Measurements from ENCODE around the gene IER3. TPM values are rescaled to one million over a fixed set of nuclear protein-coding genes. Genes with fewer than 3 reads are reported as not detected.

Gene IER3
- total and polyA plus RNA-seq, 9 of the 15 experiments (the other 6 are each of a cell fraction or from before 2014, with no cell fraction given), result 1.5 to 30.0 (median 11.5) TPM

GRCh38 chr6:30769853-30770524 lies 25.6 kb upstream of the IER3 start (continued):
- 0 out of 2 replicates have a peak, but pooled peaks have one; percentile 12 for TF ChIP-seq ZNF592 (IDR thresholded peaks at IDR 0.05)
- TF ChIP-seq NFXL1 (CRISPR knock-in tag; IDR thresholded peaks at IDR 0.05), result no peak
- TF ChIP-seq ZNF444 (CRISPR knock-in tag; IDR thresholded peaks at IDR 0.05), result 0 out of 2 replicates have a peak, but pooled peaks have one; percentile 3
- TF ChIP-seq CREB3 (tag; conservative IDR thresholded peaks at IDR 0.05; ENCODE audit: low read depth), result 0 out of 2 replicates have a peak, but pooled peaks have one; percentile 25
- TF ChIP-seq PCBP1 (IDR thresholded peaks at IDR 0.05; ENCODE audit: low read depth, low read length, poor library complexity, severe bottlenecking), result no peak
- TF ChIP-seq RNF2 (IDR thresholded peaks at IDR 0.05), result no peak
- TF ChIP-seq BACH1 (tag; IDR thresholded peaks at IDR 0.05), result peak; percentile 12; the same call in 1 of the 2 replicates
- no peak for TF ChIP-seq STAG1 (CRISPR knock-in tag; IDR thresholded peaks at IDR 0.05; ENCODE audit: borderline replicate concordance)
- TF ChIP-seq RBM17 (IDR thresholded peaks at IDR 0.05; ENCODE audit: borderline replicate concordance, low read depth, low read length), result no peak
- TF ChIP-seq, protein P1, sequence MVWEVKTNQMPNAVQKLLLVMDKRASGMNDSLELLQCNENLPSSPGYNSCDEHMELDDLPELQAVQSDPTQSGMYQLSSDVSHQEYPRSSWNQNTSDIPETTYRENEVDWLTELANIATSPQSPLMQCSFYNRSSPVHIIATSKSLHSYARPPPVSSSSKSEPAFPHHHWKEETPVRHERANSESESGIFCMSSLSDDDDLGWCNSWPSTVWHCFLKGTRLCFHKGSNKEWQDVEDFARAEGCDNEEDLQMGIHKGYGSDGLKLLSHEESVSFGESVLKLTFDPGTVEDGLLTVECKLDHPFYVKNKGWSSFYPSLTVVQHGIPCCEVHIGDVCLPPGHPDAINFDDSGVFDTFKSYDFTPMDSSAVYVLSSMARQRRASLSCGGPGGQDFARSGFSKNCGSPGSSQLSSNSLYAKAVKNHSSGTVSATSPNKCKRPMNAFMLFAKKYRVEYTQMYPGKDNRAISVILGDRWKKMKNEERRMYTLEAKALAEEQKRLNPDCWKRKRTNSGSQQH (CRISPR knock-in tag; IDR thresholded peaks at IDR 0.05), result 0 out of 2 replicates have a peak, but pooled peaks have one; percentile 13
- TF ChIP-seq, protein P2, sequence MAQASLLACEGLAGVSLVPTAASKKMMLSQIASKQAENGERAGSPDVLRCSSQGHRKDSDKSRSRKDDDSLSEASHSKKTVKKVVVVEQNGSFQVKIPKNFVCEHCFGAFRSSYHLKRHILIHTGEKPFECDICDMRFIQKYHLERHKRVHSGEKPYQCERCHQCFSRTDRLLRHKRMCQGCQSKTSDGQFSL (CRISPR knock-in tag; IDR thresholded peaks at IDR 0.05), result no peak
- TF ChIP-seq, protein P2 (tag; IDR thresholded peaks at IDR 0.05), result 0 out of 4 replicates have a peak, but pooled peaks of 1 of the 2 experiments have one; percentile 39
- TF ChIP-seq JUN (IDR thresholded peaks at IDR 0.05; ENCODE audit: borderline replicate concordance, low read depth, low read length), result no peak
- no peak for TF ChIP-seq JUN (CRISPR knock-in tag; IDR thresholded peaks at IDR 0.05; ENCODE audit: borderline replicate concordance)
- TF ChIP-seq E4F1 (CRISPR knock-in tag; IDR thresholded peaks at IDR 0.05; ENCODE audit: borderline replicate concordance), result no peak
- 0 out of 2 replicates have a peak, but pooled peaks have one; percentile 2 for TF ChIP-seq ATF7 (IDR thresholded peaks at IDR 0.05)
- no peak for TF ChIP-seq U2AF2 (optimal IDR thresholded peaks at IDR 0.05; ENCODE audit: low read depth, low read length)
